GM12892 (cell line): ENCODE measurements around the gene ASTN2.

Experiments used
- DNase-seq: peaks from one replicate; pipeline ENCODE4 v3.0.0; 2011; ENCODE audit not compliant: insufficient read length
- FAIRE-seq: peaks from 2 replicates; lab custom pipeline; 2011; peaks lifted over from hg19 to GRCh38; lab: Jason Lieb, UNC
- POLR2A ChIP-seq: IDR thresholded peaks from 2 replicates; pipeline ENCODE4 v1.6.1; 2011; ENCODE audit warnings: low read depth, low read length, control low read depth
- POLR2AphosphoS5 ChIP-seq: IDR thresholded peaks from 2 replicates; pipeline ENCODE4 v1.6.1; 2011; ENCODE audit warnings: low read depth, low read length, control low read depth
- TAF1 ChIP-seq: IDR thresholded peaks from 2 replicates; pipeline ENCODE4 v1.6.1; 2011; ENCODE audit warnings: low read depth, mild to moderate bottlenecking, control low read depth, low read length, borderline replicate concordance

The ASTN2 gene

GRCh38 chr9:116422119-116422979 is 992.5 kb downstream of the ASTN2 start:
- DNase-seq: no peak
- FAIRE-seq: no peak
- TF ChIP-seq TAF1 (no peak), POLR2AphosphoS5 (no peak), POLR2A (no peak)

DNA sequence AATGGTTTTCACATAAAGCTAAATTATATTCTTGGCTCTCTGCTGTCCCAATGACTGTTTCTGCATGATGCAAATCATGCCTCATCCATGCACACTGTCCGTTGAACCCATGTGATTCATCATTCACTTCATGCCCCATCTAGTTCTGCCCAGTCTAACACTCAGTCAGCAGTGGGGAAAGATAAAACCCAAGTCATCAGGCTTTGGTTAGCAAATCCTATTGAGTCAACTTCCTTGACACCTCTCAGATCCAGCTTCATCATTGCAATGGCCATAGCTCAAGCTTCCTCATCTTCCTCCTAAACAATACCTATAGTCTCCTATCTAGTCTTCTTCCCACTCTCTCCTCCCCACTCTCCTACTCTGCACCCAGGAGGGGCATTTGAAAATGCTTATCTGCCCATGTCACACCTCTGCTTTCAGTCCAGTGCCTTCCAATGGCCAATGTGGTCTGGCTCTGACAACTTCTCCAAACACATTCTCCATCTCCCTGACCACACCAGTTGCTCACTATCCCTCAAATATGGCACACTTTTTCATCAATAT is 993.8 kb downstream of the ASTN2 start:
- no peak for TF ChIP-seq POLR2AphosphoS5
- TF ChIP-seq TAF1: no peak
- no peak for TF ChIP-seq POLR2A
- no peak for DNase-seq
- no peak for FAIRE-seq

DNA sequence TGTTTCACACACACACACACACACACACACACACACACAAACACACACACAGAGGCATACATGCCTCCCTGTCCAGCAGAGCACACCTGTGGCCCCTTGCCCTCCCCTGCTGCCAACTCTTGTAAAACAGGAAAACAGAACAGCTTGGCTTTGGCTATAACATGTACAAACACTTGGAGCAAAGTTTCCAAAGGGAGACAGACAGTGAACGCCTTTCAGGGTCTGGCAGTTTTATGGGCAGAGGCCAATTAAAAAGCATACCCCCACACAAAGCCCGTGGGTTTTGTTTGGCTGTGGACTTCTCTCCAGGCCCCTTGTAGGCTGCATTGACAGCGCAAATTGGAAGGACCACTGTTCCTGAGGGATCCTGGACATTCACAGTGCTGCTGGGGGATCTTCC is 995.7 kb downstream of the ASTN2 start:
- DNase-seq: no peak
- no peak for TF ChIP-seq POLR2AphosphoS5
- FAIRE-seq: no peak

DNA sequence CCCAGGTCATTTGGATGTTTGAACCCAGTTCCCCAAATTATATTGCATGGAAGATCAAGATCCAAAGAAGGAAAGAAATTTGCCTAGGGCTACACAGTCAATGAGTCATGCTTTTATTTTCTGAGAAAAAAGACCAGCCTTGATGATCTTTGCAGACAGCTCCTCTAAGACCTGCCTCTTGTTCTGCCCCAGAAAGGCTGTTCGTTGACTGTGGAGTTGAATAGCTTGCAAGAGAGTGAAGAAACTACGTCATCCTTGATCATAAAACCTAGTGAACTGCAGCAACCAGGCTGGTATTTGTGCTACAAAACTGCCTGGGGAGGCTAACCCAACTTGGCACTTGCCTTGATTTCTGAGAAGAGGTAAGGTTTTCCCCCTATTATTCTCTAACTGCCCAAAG is 997.4 kb downstream of the ASTN2 start:
- DNase-seq: no peak
- TF ChIP-seq POLR2AphosphoS5 (no peak), TAF1 (no peak), POLR2A (no peak)
- no peak for FAIRE-seq

GRCh38 chr9:116416421-116416820 is 998.4 kb downstream of the ASTN2 start:
- FAIRE-seq (no peak), DNase-seq (no peak)
- TF ChIP-seq TAF1 (no peak), POLR2AphosphoS5 (no peak), POLR2A (no peak)

GRCh38 chr9:116414374-116414773 is 1000.5 kb downstream of the ASTN2 start:
- no peak for DNase-seq
- no peak for FAIRE-seq
- TF ChIP-seq POLR2A (no peak), POLR2AphosphoS5 (no peak), TAF1 (no peak)

DNA sequence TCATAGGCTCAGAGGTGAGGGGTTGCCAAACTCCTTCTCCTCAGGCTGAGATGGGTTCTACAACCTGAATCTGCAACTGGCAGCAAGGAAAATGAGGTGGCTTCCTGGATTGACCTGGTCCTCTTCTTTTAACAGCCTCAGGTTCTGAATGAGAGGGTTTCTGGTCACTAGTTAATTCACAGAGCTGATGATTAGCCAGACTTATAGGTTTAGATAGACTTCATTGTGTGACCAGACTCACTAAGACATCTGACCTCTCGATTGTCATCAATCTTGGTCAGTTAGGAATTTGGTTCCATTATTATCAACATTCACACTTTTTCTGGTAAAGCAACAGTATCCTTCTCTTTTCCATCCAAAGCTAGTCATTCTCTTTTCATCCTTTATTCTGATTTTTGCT is 1003.4 kb downstream of the ASTN2 start:
- TF ChIP-seq POLR2AphosphoS5 (no peak), POLR2A (no peak), TAF1 (no peak)
- no peak for FAIRE-seq
- DNase-seq: no peak

DNA sequence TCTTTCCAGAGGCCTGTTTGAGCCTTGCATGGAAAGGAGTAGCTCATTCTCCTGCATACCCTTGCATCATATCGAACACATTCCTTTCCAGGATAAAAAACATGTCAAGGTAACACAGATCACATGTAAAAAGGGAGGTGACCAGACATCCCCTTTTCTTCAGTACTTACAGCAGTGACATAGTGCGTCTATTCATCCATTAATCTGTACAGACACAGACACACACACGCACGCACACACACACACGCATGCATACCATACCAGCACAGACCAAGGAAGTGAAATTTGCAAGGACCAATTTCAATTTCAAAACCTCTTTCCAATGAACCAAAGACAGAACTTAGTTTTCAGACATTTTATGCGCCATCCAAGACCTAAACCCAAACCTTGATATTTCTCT is 1005.2 kb downstream of the ASTN2 start:
- DNase-seq: no peak
- TF ChIP-seq TAF1 (no peak), POLR2A (no peak), POLR2AphosphoS5 (no peak)
- no peak for FAIRE-seq

GRCh38 chr9:116409129-116409528 is 1005.7 kb downstream of the ASTN2 start:
- FAIRE-seq (no peak), DNase-seq (no peak)
- TF ChIP-seq POLR2AphosphoS5 (no peak), TAF1 (no peak), POLR2A (no peak)

DNA sequence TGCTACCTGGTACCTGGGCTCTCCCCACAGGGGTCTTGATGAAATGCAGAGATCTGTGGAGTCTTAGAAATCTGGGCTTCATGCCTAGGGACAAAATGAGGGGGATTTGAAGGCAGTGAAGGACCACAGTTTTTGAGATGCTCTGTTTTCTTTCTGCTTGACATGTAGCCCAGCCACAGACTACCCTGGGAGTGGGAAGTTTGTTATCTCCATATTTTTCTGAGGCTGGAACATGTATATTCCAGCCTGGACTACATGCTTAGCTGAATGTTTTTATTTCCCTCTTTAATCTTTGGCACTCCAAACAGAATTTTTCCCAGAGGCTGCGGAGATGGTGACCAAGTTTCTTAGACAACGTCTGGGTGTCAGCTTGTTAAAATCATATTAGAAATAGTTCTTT is 1008.4 kb downstream of the ASTN2 start:
- DNase-seq: no peak
- no peak for FAIRE-seq
- TF ChIP-seq TAF1 (no peak), POLR2A (no peak), POLR2AphosphoS5 (no peak)

GRCh38 chr9:116405321-116405720 is 1009.5 kb downstream of the ASTN2 start:
- TF ChIP-seq POLR2AphosphoS5: no peak
- no peak for TF ChIP-seq POLR2A
- TF ChIP-seq TAF1: no peak
- DNase-seq (no peak), FAIRE-seq (no peak)

DNA sequence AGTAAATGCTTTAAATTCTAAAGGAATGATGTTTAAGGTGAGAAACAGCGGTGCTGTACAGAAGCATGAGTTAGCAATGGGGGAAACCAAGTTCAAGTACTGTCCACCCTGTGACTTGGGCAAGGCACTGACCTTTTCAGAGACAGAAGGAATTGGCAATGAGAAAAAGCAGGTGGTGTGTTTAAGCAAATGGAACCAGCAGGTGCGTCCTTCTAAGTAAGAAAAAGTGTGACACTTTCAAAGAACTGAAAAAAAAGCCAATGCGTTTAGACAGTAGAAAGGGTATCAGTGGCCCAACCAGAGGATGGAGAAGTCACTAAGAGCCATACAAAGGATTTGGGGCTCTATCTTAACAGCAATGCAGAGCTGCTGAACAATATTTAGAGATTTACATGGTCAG is 1010.6 kb downstream of the ASTN2 start:
- DNase-seq: no peak
- TF ChIP-seq TAF1 (no peak), POLR2A (no peak), POLR2AphosphoS5 (no peak)
- FAIRE-seq: no peak
